ENCODE results near the gene TGFB1I1.
"Not testable (repeated sequence)": the region's sequence is repeated elsewhere in the genome, so short reads cannot be mapped to it uniquely, and the experiment has no call there.

The TGFB1I1 gene

GRCh38 chr16:31487720-31488467 is 15.9 kb downstream of the TGFB1I1 start:
- DNase-seq (ENCODE audit: low spot score) = peak; percentile 83

GRCh38 chr16:31488468-31489297 is 16.7 kb downstream of the TGFB1I1 start:
- DNase-seq (ENCODE audit: low spot score) = no peak

- DNase-seq (ENCODE audit: low spot score) = no peak
Observed at GRCh38 chr16:31489298-31489564, 17.3 kb downstream of the TGFB1I1 start.

- no peak for DNase-seq (ENCODE audit: low spot score)
Observed at GRCh38 chr16:31489616-31490584, 17.9 kb downstream of the TGFB1I1 start.

- DNase-seq (ENCODE audit: low spot score) = no peak
Observed at GRCh38 chr16:31491778-31492418, 19.9 kb downstream of the TGFB1I1 start.

GRCh38 chr16:31493506-31494125 is 21.7 kb downstream of the TGFB1I1 start:
- no peak for DNase-seq (ENCODE audit: low spot score)

GRCh38 chr16:31496670-31497069 is 24.7 kb downstream of the TGFB1I1 start:
- DNase-seq (ENCODE audit: low spot score) = no peak

GRCh38 chr16:31498493-31498892 is 26.5 kb downstream of the TGFB1I1 start:
- no peak for DNase-seq (ENCODE audit: low spot score)

- DNase-seq (ENCODE audit: low spot score) = no peak
Observed at GRCh38 chr16:31499928-31500327, 28.0 kb downstream of the TGFB1I1 start.

GRCh38 chr16:31501226-31501965 is 29.4 kb downstream of the TGFB1I1 start:
- no peak for DNase-seq (ENCODE audit: low spot score)

- DNase-seq (ENCODE audit: low spot score) = no peak
Observed at GRCh38 chr16:31501966-31502348, 30.0 kb downstream of the TGFB1I1 start.

GRCh38 chr16:31502981-31503380 is 31.0 kb downstream of the TGFB1I1 start:
- no peak for DNase-seq (ENCODE audit: low spot score)

GRCh38 chr16:31503555-31503954 is 31.6 kb downstream of the TGFB1I1 start:
- DNase-seq (ENCODE audit: low spot score) = not testable (repeated sequence)

- DNase-seq (ENCODE audit: low spot score) = no peak
Observed at GRCh38 chr16:31504159-31504558, 32.2 kb downstream of the TGFB1I1 start.

- no peak for DNase-seq (ENCODE audit: low spot score)
Observed at GRCh38 chr16:31505483-31505882, 33.5 kb downstream of the TGFB1I1 start.

- DNase-seq (ENCODE audit: low spot score) = no peak
Observed at GRCh38 chr16:31507617-31507928, 35.6 kb downstream of the TGFB1I1 start.

- peak; percentile 74 for DNase-seq (ENCODE audit: low spot score)
Observed at GRCh38 chr16:31507929-31508705, 36.2 kb downstream of the TGFB1I1 start, which contains the start of gene RUSF1. Gene RUSF1 (minus strand): TSS chr16:31508391. CDS start chr16:31508373, 18 bp downstream.

GRCh38 chr16:31508706-31509195 is 36.8 kb downstream of the TGFB1I1 start:
- DNase-seq (ENCODE audit: low spot score) = no peak

- DNase-seq (ENCODE audit: low spot score) = no peak
Observed at GRCh38 chr16:31513126-31513525, 41.2 kb downstream of the TGFB1I1 start.

- DNase-seq (ENCODE audit: low spot score) = no peak
Observed at GRCh38 chr16:31513884-31514283, 41.9 kb downstream of the TGFB1I1 start.

Data from germinal center (tissue), 1 donor.